GM13977 (cell line): ENCODE measurements around the gene FRAS1.

Source experiments
- DNase-seq: peaks from one replicate; pipeline ENCODE4 v3.0.0; 2012; ENCODE audit warnings: low spot score
- in situ Hi-C: fragments of 300-500 bp; cut with MboI; formaldehyde crosslinking; loops from one replicate; pipeline ENCODE4 v1.12.0; 2022; ENCODE audit warnings: low sequenced_read_pairs, low pct_unique_long_range_greater_than_20kb, mixed read lengths, inconsistent platforms; ENCODE audit not compliant: unreplicated experiment
- TF ChIP-seq, protein P1 (sequence below): IDR thresholded peaks from 2 replicates; pipeline ENCODE4 v1.5.1; 2012; ENCODE audit warnings: mild to moderate bottlenecking, control low read depth; ENCODE audit not compliant: insufficient read depth; ENCODE audit errors: extremely low read depth, missing control alignments

Gene FRAS1

DNA sequence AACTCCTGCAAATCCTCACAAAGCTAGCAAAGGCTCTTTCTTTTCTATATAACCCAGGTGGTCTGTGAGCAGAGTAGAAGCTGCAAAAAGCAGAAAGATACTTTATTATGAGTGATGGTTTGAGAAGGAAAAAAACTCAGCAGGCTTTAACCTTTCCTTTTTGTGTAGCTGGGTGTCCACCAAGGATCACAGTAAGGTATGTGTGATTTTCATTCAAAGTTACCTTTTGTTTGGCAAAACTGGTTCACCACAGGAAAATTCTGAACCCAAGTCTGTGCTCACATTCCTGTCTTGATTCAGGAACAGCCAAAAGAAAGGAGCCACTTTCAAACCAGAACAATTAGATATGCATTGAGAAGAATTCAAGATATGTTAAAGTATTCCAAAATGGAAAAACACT lies 35.7 kb downstream of the FRAS1 start:
- no peak for DNase-seq
- TF ChIP-seq, protein P1, sequence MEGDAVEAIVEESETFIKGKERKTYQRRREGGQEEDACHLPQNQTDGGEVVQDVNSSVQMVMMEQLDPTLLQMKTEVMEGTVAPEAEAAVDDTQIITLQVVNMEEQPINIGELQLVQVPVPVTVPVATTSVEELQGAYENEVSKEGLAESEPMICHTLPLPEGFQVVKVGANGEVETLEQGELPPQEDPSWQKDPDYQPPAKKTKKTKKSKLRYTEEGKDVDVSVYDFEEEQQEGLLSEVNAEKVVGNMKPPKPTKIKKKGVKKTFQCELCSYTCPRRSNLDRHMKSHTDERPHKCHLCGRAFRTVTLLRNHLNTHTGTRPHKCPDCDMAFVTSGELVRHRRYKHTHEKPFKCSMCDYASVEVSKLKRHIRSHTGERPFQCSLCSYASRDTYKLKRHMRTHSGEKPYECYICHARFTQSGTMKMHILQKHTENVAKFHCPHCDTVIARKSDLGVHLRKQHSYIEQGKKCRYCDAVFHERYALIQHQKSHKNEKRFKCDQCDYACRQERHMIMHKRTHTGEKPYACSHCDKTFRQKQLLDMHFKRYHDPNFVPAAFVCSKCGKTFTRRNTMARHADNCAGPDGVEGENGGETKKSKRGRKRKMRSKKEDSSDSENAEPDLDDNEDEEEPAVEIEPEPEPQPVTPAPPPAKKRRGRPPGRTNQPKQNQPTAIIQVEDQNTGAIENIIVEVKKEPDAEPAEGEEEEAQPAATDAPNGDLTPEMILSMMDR = no peak
- in situ Hi-C loops = no loop called here

DNA sequence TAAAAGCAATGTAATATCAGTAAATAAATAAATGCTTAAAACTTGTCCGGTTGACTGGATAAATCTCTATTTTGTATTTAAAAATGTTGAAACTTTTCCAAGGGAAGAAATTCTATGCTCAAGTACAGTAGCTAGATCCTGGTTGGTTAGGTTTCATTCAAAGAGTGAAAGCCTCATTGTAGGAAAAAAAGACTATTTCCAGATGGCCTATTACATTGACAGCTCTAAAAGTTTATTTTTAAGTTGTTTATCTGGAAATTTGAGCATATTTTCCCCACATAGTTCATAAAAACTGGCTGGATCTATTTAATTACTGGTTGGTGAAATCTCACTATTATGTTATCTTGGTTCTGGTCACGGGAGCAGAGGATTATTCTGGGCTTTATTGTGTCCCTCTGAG lies 38.0 kb downstream of the FRAS1 start:
- DNase-seq = no peak
- in situ Hi-C loops = no loop called here
- TF ChIP-seq, protein P1 = no peak

DNA sequence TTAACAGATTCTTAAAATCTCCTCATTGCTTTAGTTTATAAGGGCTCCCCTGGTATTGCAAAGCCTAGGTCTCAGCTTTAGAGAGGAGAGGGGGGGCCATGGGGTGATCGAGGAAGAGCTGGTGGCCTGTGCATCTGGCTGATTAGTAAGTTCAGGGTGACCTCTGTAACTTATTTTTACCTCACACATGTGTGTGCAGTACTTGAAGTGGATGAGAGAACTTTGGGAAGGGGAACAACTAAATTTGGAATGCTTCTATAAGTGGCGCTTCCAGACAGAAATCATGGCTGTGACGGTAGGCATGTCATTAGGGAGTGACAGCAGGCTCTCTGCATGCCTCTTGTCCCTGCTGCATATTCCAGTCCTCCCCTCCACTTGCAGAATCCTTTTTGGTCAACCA lies 41.9 kb downstream of the FRAS1 start:
- TF ChIP-seq, protein P1 = no peak
- in situ Hi-C loops = no loop called here
- DNase-seq = no peak

DNA sequence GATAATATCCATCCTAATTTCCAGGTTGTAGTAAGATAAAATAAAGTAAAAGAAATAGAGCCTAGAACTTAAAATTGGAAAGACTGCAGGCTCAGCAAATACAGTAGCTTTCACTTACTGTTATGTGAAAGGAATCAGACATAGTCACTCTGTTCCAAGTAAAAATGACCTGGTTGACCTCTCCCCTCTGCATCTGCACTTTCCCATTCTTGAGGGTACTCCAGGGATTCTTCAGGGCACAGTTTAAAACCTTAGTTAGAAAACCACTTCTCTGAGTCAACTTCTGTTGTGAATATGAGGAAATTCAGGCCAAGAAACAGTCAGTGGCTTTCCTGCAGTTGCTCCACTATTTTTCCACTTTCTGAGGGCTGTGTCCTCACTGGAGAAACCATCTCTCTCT lies 42.9 kb downstream of the FRAS1 start:
- no peak for DNase-seq
- TF ChIP-seq, protein P1 = no peak
- in situ Hi-C loops = no loop called here

DNA sequence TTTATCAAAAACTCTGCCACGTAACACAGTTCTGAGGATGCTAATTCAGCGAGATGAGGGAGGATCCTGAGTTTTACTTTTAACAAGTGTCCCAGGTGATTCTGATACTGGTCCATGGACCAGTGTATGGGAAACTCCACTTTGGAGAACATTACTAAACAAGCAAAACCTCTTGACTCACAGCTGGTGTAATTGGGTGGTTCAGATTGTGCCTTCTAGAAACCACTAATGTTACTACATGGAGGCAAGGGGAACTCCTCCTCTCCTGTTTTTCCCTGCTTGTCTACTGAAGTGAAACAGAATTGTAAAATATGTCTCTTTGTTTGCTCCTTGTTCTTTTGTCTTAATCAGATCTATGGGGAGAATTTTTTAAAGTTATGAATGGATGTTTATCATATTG lies 62.6 kb downstream of the FRAS1 start:
- DNase-seq = no peak
- TF ChIP-seq, protein P1 = no peak
- in situ Hi-C loops = no loop called here

DNA sequence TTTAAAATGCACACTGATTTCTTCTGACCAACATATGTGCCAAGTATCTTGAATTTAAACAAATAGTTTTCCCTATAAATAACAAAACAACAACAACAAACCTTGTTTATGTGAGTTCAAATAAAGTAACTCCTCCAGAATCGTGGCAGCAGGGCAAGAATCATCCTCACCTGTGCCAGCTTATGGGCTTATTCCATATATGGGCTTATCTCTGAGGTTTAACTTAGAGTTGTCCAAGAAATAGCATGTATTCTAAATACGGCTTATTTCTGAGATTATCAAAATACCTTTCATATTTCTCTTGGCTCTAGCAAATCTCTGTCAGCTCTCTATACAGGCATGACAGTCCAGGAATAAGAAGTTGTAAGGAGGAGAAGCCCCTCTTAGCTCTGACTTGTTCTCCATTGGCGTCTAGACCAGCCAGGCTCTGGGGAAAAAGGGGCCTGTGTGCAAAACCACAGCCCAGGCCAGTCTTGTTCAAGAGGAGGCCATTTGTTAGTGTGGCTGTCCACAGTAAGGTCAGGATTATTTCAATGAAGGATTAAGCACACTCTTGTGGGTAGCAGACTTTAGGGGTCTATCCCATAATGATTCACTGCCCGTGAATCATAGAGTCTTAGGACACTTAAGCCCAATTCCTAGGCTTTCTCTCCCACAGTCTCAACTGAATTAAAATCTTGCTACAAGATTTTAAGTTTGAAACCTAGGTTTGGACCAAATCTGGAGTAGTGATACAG lies 63.2 kb downstream of the FRAS1 start:
- TF ChIP-seq, protein P1 = no peak
- DNase-seq = no peak
- in situ Hi-C loops = no loop called here
